Pons (tissue), 1 donor: ENCODE data around the gene TSHZ3.

ENCODE experiments used
- DNase-seq: peaks from one replicate; pipeline ENCODE4 v3.0.0-alpha.2; 2016; ENCODE audit warnings: low spot score

Gene TSHZ3

GRCh38 chr19:31283701-31284100, 65.5 kb downstream of the TSHZ3 start:
- no peak for DNase-seq

GRCh38 chr19:31282346-31282745, 66.9 kb downstream of the TSHZ3 start:
- DNase-seq = no peak

GRCh38 chr19:31280287-31281006, 68.8 kb downstream of the TSHZ3 start:
- no peak for DNase-seq

GRCh38 chr19:31279436-31279765, 69.8 kb downstream of the TSHZ3 start:
- DNase-seq = no peak

- DNase-seq = no peak
Measured at GRCh38 chr19:31278555-31279435, 70.4 kb downstream of the TSHZ3 start.

- DNase-seq = no peak
Measured at GRCh38 chr19:31277516-31277915, 71.7 kb downstream of the TSHZ3 start.

- no peak for DNase-seq
Measured at GRCh38 chr19:31276831-31277230, 72.4 kb downstream of the TSHZ3 start.

GRCh38 chr19:31275068-31275334, 74.2 kb downstream of the TSHZ3 start:
- DNase-seq = no peak

- no peak for DNase-seq
Measured at GRCh38 chr19:31274251-31275067, 74.8 kb downstream of the TSHZ3 start.

- DNase-seq = no peak
Measured at GRCh38 chr19:31272583-31273106, 76.6 kb downstream of the TSHZ3 start.

GRCh38 chr19:31271306-31271911, 77.8 kb downstream of the TSHZ3 start:
- DNase-seq = no peak

- DNase-seq = no peak
Measured at GRCh38 chr19:31270897-31271296, 78.3 kb downstream of the TSHZ3 start.

- no peak for DNase-seq
Measured at GRCh38 chr19:31269425-31270127, 79.7 kb downstream of the TSHZ3 start.

- no peak for DNase-seq
Measured at GRCh38 chr19:31268751-31269383, 80.4 kb downstream of the TSHZ3 start.

GRCh38 chr19:31266731-31267130, 82.5 kb downstream of the TSHZ3 start:
- DNase-seq = no peak

GRCh38 chr19:31266196-31266595, 83.0 kb downstream of the TSHZ3 start:
- DNase-seq = no peak

- DNase-seq = no peak
Measured at GRCh38 chr19:31264041-31264778, 85.0 kb downstream of the TSHZ3 start.

GRCh38 chr19:31263328-31263727, 85.9 kb downstream of the TSHZ3 start:
- no peak for DNase-seq

GRCh38 chr19:31262725-31263191, 86.5 kb downstream of the TSHZ3 start:
- DNase-seq = no peak

- no peak for DNase-seq
Measured at GRCh38 chr19:31261603-31262212, 87.5 kb downstream of the TSHZ3 start.
